Measurements from ENCODE around the gene POLR3G.

Gene POLR3G, protein sequence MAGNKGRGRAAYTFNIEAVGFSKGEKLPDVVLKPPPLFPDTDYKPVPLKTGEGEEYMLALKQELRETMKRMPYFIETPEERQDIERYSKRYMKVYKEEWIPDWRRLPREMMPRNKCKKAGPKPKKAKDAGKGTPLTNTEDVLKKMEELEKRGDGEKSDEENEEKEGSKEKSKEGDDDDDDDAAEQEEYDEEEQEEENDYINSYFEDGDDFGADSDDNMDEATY

DNA sequence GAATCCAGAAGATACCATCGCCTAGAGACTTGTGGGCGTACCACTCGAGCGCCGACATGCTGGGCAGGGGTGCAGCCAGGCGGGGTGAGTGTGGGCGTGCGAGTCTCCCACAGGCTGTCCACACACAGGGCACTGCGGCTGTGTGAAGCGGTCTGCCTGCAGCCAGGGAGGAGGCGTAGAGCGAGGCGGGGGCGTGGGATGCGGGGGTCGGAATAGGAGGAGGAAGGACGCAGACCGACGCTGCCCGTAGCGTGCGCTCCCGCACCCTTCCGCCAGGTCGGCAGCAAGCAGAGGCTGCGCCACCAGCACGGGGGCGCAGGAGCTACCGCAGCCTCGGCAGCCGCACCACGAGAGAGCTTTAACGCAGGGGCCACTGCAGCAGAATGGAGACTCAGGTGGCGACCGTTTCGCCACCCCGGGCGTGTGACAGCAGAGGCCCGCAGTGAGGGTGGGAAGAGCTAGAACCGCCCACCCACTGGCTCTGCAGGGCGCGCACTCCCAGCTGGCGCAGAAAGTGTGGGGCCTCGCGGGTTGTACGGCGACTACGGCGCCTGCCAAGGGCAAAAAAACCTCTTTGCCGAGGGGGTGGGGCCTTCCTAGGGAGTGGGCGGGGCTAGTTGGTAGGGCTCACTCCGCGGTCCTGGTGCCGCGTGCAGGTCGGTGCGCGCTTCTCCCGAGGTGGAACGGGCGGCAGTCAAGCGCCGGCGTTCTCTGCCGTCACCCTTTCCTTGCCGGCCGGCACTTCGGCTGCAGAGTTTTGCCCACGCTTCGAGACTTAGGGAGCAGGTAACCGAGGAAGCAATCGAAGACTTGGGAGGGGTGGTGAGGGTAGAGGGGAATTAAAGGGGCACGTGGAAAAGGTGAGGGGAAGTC, at the start of gene POLR3G, which contains the start of gene MBLAC2:
Gene POLR3G (plus strand): TSS at position 630 of the 873 bp plus-strand sequence. CDS start 10,704 bp downstream, outside the sequence.
Gene MBLAC2 (minus strand): TSS at position 537 of the 873 bp plus-strand sequence. CDS start 479 bp downstream, at position 58.
- Histone ChIP-seq H3K4me1 (ENCODE audit: control insufficient read depth, insufficient read depth, low read length) (peaks cover 32% of the 10 kb centered on the region), H3K27me3 (ENCODE audit: control insufficient read depth, insufficient read depth, low read length) (no peaks in the 10 kb centered on the region), H3K27ac (ENCODE audit: low read depth, low read length) (peak within 1 kb of the TSS; percentile 93), H3K9me3 (ENCODE audit: control insufficient read depth, insufficient read depth, low read length) (no peaks in the 10 kb centered on the region), H3K36me3 (ENCODE audit: control insufficient read depth, insufficient read depth, low read length) (peaks cover 5% of the 10 kb centered on the region; the same call in 1 of the 2 replicates), H3K9ac (ENCODE audit: low read depth, low read length) (peak within 1 kb of the TSS; percentile 71), H3K4me3 (ENCODE audit: low read depth, low read length) (peak within 1 kb of the TSS; percentile 81)

DNA sequence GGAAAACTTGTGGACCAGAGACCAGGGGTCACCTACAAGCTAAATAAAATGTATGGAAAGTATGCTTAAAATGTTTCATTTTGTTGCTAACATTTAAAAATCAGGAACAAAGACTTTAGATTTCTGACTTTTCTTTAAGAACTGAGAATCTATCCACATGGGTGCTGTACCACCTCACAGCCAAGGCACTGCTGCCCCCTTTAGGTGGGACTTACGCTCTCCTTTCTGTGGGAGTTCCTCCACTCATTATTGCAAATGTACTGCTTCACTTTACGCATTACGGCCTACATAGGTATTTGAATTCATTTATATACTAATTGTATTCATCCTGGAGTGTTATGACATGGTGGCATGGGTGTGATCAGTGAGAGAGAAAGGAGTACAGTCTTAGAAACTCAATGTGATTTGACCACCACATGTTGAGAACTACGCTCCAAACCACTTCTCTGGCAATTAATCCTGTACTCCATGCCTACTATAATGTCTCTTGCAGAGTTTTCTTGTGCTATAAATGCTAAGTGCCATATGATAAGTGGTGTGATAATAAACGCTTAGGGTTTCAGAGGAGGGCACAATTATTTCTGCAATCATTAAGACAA, 40.4 kb upstream of the POLR3G start:
- Histone ChIP-seq H3K36me3 (ENCODE audit: control insufficient read depth, insufficient read depth, low read length) (no peaks in the 10 kb centered on the region), H3K9ac (ENCODE audit: low read depth, low read length) (no peak overlapping the region), H3K4me1 (ENCODE audit: control insufficient read depth, insufficient read depth, low read length) (no peaks in the 10 kb centered on the region), H3K4me3 (ENCODE audit: low read depth, low read length) (no peak overlapping the region), H3K9me3 (ENCODE audit: control insufficient read depth, insufficient read depth, low read length) (no peaks in the 10 kb centered on the region), H3K27ac (ENCODE audit: low read depth, low read length) (no peak overlapping the region), H3K27me3 (ENCODE audit: control insufficient read depth, insufficient read depth, low read length) (no peaks in the 10 kb centered on the region)

DNA sequence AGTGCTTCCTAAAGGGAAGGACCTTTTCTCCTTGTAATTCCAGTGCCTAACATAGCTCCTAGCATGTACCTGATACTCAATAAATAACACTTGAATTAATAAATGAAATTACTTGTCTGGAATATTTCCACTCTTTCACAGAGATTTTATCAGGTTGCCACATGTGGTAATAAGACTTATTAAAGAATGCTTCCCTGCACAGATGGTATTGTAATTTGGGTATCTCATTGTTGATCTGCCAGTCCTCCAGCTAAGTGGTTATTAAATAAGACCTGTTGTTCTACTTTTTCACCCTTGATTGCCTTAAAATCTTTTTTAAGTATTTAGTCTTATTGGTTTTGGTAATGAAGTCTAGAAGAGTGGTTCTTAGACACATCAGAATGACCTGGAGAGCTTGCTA, 37.0 kb upstream of the POLR3G start:
- no peak overlapping the region for H3K9ac ChIP-seq (ENCODE audit: low read depth, low read length)
- H3K9me3 ChIP-seq (ENCODE audit: control insufficient read depth, insufficient read depth, low read length): no peaks in the 10 kb centered on the region
- no peak overlapping the region for H3K4me3 ChIP-seq (ENCODE audit: low read depth, low read length)
- no peaks in the 10 kb centered on the region for H3K27me3 ChIP-seq (ENCODE audit: control insufficient read depth, insufficient read depth, low read length)
- H3K36me3 ChIP-seq (ENCODE audit: control insufficient read depth, insufficient read depth, low read length): no peaks in the 10 kb centered on the region
- H3K27ac ChIP-seq (ENCODE audit: low read depth, low read length): no peak overlapping the region
- 0 out of 2 replicates have a peak, but pooled peaks cover 5% of the 10 kb centered on the region for H3K4me1 ChIP-seq (ENCODE audit: control insufficient read depth, insufficient read depth, low read length)

DNA sequence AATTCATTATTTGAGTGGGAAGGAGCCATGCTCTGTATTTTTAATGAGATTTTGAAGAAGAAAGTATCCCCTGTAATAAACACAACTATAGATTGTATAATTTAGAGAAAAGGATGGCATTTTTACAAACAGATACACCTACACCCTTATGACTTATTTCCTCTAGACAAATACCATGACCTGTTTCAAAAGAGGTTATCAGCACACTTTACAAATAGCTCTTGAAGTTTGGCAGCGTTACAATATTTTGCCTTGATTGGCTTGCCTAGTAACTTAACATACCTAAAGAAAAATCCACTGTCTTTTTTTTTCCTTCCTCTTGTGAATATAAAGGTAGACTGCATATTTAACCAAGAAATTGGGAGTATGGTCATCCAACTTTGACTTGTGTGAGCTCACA, 36.6 kb upstream of the POLR3G start:
- Histone ChIP-seq H3K9me3 (ENCODE audit: control insufficient read depth, insufficient read depth, low read length) (no peaks in the 10 kb centered on the region), H3K36me3 (ENCODE audit: control insufficient read depth, insufficient read depth, low read length) (no peaks in the 10 kb centered on the region), H3K4me1 (ENCODE audit: control insufficient read depth, insufficient read depth, low read length) (0 out of 2 replicates have a peak, but pooled peaks cover 5% of the 10 kb centered on the region), H3K27me3 (ENCODE audit: control insufficient read depth, insufficient read depth, low read length) (no peaks in the 10 kb centered on the region), H3K27ac (ENCODE audit: low read depth, low read length) (no peak overlapping the region), H3K4me3 (ENCODE audit: low read depth, low read length) (no peak overlapping the region), H3K9ac (ENCODE audit: low read depth, low read length) (no peak overlapping the region)

DNA sequence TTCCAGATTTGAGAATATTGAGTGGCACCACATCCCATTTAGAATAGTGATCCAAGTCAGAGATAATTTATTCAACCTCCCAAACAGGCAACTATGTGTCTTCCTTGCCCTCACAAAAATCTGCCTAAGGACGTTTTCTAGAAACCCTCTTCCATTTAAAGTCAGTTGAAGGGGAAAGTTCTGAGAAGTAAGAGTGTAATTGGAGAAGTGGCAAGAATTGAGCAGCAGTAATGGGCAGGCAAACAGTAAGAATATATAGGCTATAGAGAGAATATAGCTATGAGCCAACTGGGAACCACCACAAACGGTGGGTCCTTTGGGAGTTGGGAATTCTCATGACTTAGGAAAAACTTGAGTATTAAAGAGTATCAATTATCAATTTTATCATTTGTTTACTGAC, 34.0 kb upstream of the POLR3G start:
- Histone ChIP-seq H3K36me3 (ENCODE audit: control insufficient read depth, insufficient read depth, low read length) (no peaks in the 10 kb centered on the region), H3K27ac (ENCODE audit: low read depth, low read length) (no peak overlapping the region), H3K4me3 (ENCODE audit: low read depth, low read length) (no peak overlapping the region), H3K9ac (ENCODE audit: low read depth, low read length) (no peak overlapping the region), H3K4me1 (ENCODE audit: control insufficient read depth, insufficient read depth, low read length) (0 out of 2 replicates have a peak, but pooled peaks cover 5% of the 10 kb centered on the region), H3K9me3 (ENCODE audit: control insufficient read depth, insufficient read depth, low read length) (no peaks in the 10 kb centered on the region), H3K27me3 (ENCODE audit: control insufficient read depth, insufficient read depth, low read length) (no peaks in the 10 kb centered on the region)

DNA sequence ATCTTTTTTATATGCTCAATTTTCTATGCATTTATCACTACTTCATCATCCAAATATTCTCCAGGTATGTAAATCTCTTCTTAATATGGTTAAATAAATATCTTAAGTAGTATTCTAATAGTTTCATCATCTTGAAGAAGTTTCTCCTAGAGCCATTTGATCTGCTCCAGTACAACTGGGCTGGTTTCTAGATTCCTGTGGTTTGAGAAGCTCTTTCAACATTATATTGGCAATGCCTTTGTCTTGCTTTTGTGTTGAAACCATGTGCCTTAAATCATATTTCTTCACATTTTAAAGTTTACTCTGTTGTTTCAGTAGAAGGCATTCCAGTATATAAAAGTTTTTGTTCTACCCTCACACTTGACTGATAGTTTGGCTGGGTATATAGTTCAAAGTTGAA, 27.7 kb upstream of the POLR3G start:
- H3K9ac ChIP-seq (ENCODE audit: low read depth, low read length): no peak overlapping the region
- no peaks in the 10 kb centered on the region for H3K9me3 ChIP-seq (ENCODE audit: control insufficient read depth, insufficient read depth, low read length)
- no peak overlapping the region for H3K27ac ChIP-seq (ENCODE audit: low read depth, low read length)
- no peaks in the 10 kb centered on the region for H3K36me3 ChIP-seq (ENCODE audit: control insufficient read depth, insufficient read depth, low read length)
- H3K27me3 ChIP-seq (ENCODE audit: control insufficient read depth, insufficient read depth, low read length): no peaks in the 10 kb centered on the region
- no peak overlapping the region for H3K4me3 ChIP-seq (ENCODE audit: low read depth, low read length)
- H3K4me1 ChIP-seq (ENCODE audit: control insufficient read depth, insufficient read depth, low read length): no peaks in the 10 kb centered on the region

DNA sequence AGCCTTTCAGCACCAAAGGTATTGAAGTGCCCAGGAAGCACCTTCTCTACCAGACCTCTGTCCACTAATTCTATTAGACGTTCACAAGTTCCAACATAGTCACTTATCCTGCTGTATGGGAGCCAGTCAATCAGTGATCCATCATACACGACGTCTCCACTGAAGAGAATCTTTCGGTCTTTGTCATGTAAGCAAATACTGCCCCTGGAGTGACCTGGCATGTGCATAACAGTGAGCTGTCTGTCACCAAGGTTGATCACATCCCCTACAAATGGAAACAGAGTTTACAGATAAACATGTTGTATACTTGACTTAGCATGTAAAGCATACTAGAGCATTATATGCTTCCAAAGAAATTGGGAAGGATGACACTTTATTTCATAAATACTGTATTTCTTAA, 13.4 kb upstream of the POLR3G start:
- no peaks in the 10 kb centered on the region for H3K36me3 ChIP-seq (ENCODE audit: control insufficient read depth, insufficient read depth, low read length)
- no peaks in the 10 kb centered on the region for H3K27me3 ChIP-seq (ENCODE audit: control insufficient read depth, insufficient read depth, low read length)
- H3K27ac ChIP-seq (ENCODE audit: low read depth, low read length): no peak overlapping the region
- H3K4me3 ChIP-seq (ENCODE audit: low read depth, low read length): no peak overlapping the region
- peaks cover 11% of the 10 kb centered on the region for H3K4me1 ChIP-seq (ENCODE audit: control insufficient read depth, insufficient read depth, low read length)
- no peaks in the 10 kb centered on the region for H3K9me3 ChIP-seq (ENCODE audit: control insufficient read depth, insufficient read depth, low read length)
- no peak overlapping the region for H3K9ac ChIP-seq (ENCODE audit: low read depth, low read length)

DNA sequence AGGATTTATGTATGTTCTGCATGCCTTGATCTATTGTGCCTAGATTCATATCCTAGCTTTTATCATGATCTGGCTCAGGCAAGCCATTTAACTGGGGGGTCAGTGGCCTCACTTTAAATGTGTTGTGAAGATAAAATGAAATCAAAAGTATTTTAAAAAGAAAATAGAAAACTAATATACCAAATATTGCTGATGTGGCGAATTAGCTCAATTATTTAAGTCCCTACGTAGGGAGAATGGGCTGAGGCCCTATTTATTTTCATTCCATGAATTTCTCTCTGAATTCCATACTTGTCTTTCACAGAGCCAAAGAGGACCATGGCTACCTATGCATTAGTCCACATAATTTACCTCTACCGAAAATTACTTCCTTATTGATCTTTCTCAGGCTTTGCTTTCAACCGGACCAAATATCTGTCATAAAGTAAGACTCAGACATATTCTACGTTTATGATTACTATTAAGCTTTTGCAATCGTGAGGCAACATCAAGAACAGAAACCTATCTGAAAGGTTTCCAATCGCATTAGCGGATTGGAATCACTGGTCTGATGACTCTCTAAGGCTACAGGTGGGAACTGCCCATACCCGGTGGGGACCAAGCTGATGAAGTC, 1.8 kb upstream of the POLR3G start:
- Histone ChIP-seq H3K9me3 (ENCODE audit: control insufficient read depth, insufficient read depth, low read length) (no peaks in the 10 kb centered on the region), H3K4me1 (ENCODE audit: control insufficient read depth, insufficient read depth, low read length) (peaks cover 26% of the 10 kb centered on the region), H3K9ac (ENCODE audit: low read depth, low read length) (no peak overlapping the region), H3K27me3 (ENCODE audit: control insufficient read depth, insufficient read depth, low read length) (no peaks in the 10 kb centered on the region), H3K27ac (ENCODE audit: low read depth, low read length) (no peak overlapping the region), H3K36me3 (ENCODE audit: control insufficient read depth, insufficient read depth, low read length) (no peaks in the 10 kb centered on the region), H3K4me3 (ENCODE audit: low read depth, low read length) (peak overlapping the region; percentile 81)

DNA sequence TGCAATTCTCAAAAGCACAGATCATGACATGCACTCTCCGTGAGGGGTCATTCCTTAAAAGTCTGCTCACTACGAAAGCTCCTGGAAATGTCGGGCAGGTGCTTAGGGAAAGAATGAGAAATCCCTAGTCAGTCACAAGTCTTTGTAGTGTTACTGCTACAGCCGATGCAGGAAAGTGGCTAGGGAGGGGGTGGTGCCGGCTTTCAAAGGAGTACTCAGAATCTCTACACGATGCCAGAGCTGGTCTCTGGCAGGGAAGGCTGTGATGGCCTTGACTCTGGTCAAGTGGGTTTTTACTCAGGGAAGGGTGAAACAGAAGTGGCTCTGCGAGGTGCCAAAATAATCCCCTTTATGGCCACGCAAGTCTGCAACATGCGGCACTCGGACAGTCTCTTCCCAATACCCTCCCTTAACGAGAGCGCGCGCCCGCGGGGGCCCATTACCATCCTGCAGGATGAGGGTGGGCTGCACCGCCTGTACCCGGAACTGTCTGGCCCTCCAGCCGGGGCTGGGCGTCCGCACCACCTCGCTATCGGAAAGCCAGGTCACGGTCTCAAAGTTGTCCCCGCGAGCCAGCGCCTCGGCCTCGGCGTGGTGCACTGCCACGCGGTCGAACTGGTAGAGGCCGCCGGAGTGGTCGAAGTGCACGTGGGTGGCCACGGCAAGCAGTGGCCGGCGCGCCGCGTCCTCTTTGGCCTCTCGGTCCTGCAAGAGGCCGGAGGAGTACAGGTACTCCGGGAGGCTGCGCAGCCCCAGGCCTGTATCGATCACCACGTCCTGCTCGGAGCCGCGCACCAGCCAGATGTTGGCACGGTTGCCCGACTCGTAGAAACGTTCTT, 1.0 kb upstream of the POLR3G start:
- H3K36me3 ChIP-seq (ENCODE audit: control insufficient read depth, insufficient read depth, low read length): no peaks in the 10 kb centered on the region
- no peaks in the 10 kb centered on the region for H3K27me3 ChIP-seq (ENCODE audit: control insufficient read depth, insufficient read depth, low read length)
- peak overlapping the region; percentile 81 for H3K4me3 ChIP-seq (ENCODE audit: low read depth, low read length)
- H3K4me1 ChIP-seq (ENCODE audit: control insufficient read depth, insufficient read depth, low read length): peaks cover 30% of the 10 kb centered on the region
- no peaks in the 10 kb centered on the region for H3K9me3 ChIP-seq (ENCODE audit: control insufficient read depth, insufficient read depth, low read length)
- H3K9ac ChIP-seq (ENCODE audit: low read depth, low read length): peak overlapping the region; percentile 71; the same call in 1 of the 2 replicates
- H3K27ac ChIP-seq (ENCODE audit: low read depth, low read length): peak overlapping the region; percentile 86

DNA sequence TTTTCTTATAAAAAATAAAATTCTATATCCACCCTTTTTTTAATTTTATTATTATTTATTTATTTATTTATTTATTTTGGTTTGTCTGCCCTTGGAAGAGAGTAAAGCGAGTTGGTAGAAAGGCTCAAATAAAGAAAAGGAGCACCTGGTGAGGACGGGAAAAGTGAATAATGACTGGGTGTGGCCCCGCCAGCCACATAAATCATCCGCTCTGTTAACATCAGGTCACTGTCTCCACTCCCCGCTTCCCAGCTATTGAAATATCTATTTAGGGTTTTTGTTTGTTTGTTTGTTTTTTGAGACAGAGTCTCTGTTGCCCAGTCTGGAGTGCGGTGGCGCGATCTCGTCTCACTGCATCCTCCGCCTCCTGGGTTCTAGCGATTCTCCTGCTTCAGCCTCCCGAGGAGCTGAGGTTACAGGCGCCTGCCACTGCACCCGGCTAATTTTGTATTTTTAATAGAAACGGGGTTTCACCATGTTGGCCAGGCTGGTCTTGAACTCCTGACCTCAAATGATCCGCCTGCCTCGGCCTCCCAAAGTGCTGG, 844 bp downstream of the POLR3G start:
- Histone ChIP-seq H3K9ac (ENCODE audit: low read depth, low read length) (peak overlapping the region; percentile 34; the same call in 1 of the 2 replicates), H3K27me3 (ENCODE audit: control insufficient read depth, insufficient read depth, low read length) (no peaks in the 10 kb centered on the region), H3K4me3 (ENCODE audit: low read depth, low read length) (peak overlapping the region; percentile 81), H3K4me1 (ENCODE audit: control insufficient read depth, insufficient read depth, low read length) (peaks cover 38% of the 10 kb centered on the region), H3K36me3 (ENCODE audit: control insufficient read depth, insufficient read depth, low read length) (peaks cover 15% of the 10 kb centered on the region), H3K9me3 (ENCODE audit: control insufficient read depth, insufficient read depth, low read length) (no peaks in the 10 kb centered on the region), H3K27ac (ENCODE audit: low read depth, low read length) (peak overlapping the region; percentile 93)
